Liver (tissue), 9 donors: Measurements from ENCODE around the gene SPTLC3. TPM values are rescaled to one million over a fixed set of nuclear protein-coding genes. Genes with fewer than 3 reads are reported as not detected.

Experiments
- DNase-seq: peaks from one replicate; pipeline ENCODE4 v3.0.0-alpha.2; 2017; ENCODE audit warnings: low spot score
- H3K27ac ChIP-seq, 2 donors: one replicate each; pipeline ENCODE4 v1.7.0; 2013; ENCODE audit warnings: inconsistent platforms in 2 of 2, low read length in 2 of 2, control low read depth in 1 of 2, low read depth in 1 of 2, mild to moderate bottlenecking in 1 of 2
- H3K27me3 ChIP-seq, 4 donors: one replicate each; pipeline versions ENCODE4 v1.6.1 to v1.7.0; 2013; ENCODE audit warnings: low read length in 3 of 4, inconsistent platforms in 1 of 4, mild to moderate bottlenecking in 1 of 4, moderate library complexity in 1 of 4; ENCODE audit not compliant: control insufficient read depth in 4 of 4, insufficient read depth in 4 of 4
- H3K36me3 ChIP-seq, 4 donors: one replicate each; pipeline versions ENCODE4 v1.6.1 to v1.7.0; 2013; ENCODE audit warnings: low read length in 3 of 4, mild to moderate bottlenecking in 3 of 4, low read depth in 1 of 4, moderate library complexity in 1 of 4; ENCODE audit not compliant: control insufficient read depth in 4 of 4, insufficient read depth in 3 of 4
- H3K4me1 ChIP-seq, 4 donors: one replicate each; pipeline versions ENCODE4 v1.6.1 to v1.7.0; 2013; ENCODE audit warnings: low read length in 3 of 4, mild to moderate bottlenecking in 3 of 4, moderate library complexity in 1 of 4; ENCODE audit not compliant: control insufficient read depth in 4 of 4, insufficient read depth in 4 of 4
- H3K4me3 ChIP-seq, 3 donors: one replicate each; pipeline versions ENCODE4 v1.6.1 to v1.7.0; 2013; ENCODE audit warnings: low read length in 3 of 3, control low read depth in 1 of 3, low read depth in 1 of 3, mild to moderate bottlenecking in 1 of 3
- H3K9ac ChIP-seq, 2 donors: one replicate each; pipeline ENCODE4 v1.7.0; 2013; ENCODE audit warnings: low read length in 2 of 2, mild to moderate bottlenecking in 2 of 2, moderate library complexity in 2 of 2, control low read depth in 1 of 2, low read depth in 1 of 2
- H3K9me3 ChIP-seq, 4 donors: one replicate each; pipeline versions ENCODE4 v1.6.1 to v1.7.0; 2013; ENCODE audit warnings: low read length in 3 of 4; ENCODE audit not compliant: control insufficient read depth in 4 of 4
- EGR1 ChIP-seq, 2 donors: IDR thresholded peaks; 2 replicates each; pipeline ENCODE4 v1.6.1; 2016 to 2018; ENCODE audit warnings: antibody characterized with exemption in 2 of 2, low read depth in 2 of 2
- FOXA1 ChIP-seq: IDR thresholded peaks from 2 replicates; pipeline ENCODE4 v1.6.1; 2016; ENCODE audit warnings: antibody characterized with exemption
- GABPA ChIP-seq, 2 donors: IDR thresholded peaks in 1 of 2; conservative IDR thresholded peaks in 1 of 2; 2 replicates each; pipeline ENCODE4 v1.6.1; 2016; ENCODE audit warnings: antibody characterized with exemption in 2 of 2, mild to moderate bottlenecking in 1 of 2, moderate library complexity in 1 of 2
- HNF4A ChIP-seq, 2 donors: conservative IDR thresholded peaks; 2 replicates each; pipeline ENCODE4 v1.6.1; 2016; ENCODE audit warnings: antibody characterized with exemption in 2 of 2, mild to moderate bottlenecking in 2 of 2
- HNF4G ChIP-seq: IDR thresholded peaks from 2 replicates; pipeline ENCODE4 v1.6.1; 2016; ENCODE audit warnings: antibody characterized with exemption
- JUND ChIP-seq, 2 donors: IDR thresholded peaks; 2 replicates each; pipeline ENCODE4 v1.6.1; 2016; ENCODE audit warnings: antibody characterized with exemption in 2 of 2
- MAX ChIP-seq: IDR thresholded peaks from 2 replicates; pipeline ENCODE4 v1.6.1; 2016; ENCODE audit warnings: antibody characterized with exemption
- NR2F2 ChIP-seq: IDR thresholded peaks from 2 replicates; pipeline ENCODE4 v1.6.1; 2016; ENCODE audit warnings: antibody characterized with exemption
- REST ChIP-seq: IDR thresholded peaks from 2 replicates; pipeline ENCODE4 v1.6.1; 2016; ENCODE audit warnings: antibody characterized with exemption, mild to moderate bottlenecking
- RXRA ChIP-seq, 2 donors: IDR thresholded peaks; 2 replicates each; pipeline ENCODE4 v1.6.1; 2017 to 2018; ENCODE audit warnings: antibody characterized with exemption in 2 of 2, mild to moderate bottlenecking in 1 of 2
- TAF1 ChIP-seq: conservative IDR thresholded peaks from 2 replicates; pipeline ENCODE4 v1.6.1; 2016; ENCODE audit warnings: antibody characterized with exemption, mild to moderate bottlenecking
- YY1 ChIP-seq: IDR thresholded peaks from 2 replicates; pipeline ENCODE4 v1.6.1; 2016; ENCODE audit warnings: antibody characterized with exemption, mild to moderate bottlenecking
- ZBTB33 ChIP-seq: IDR thresholded peaks from 2 replicates; pipeline ENCODE4 v1.6.1; 2016; ENCODE audit warnings: antibody characterized with exemption
- WGBS: extraction: QIAGEN DNeasy Blood & Tissue Kit; methylation state at CpG from one replicate; pipeline ENCODE4 v1.1.7; 2013; 5-methylcytosine and 5-hydroxymethylcytosine counted together
- polyA plus RNA-seq, 2 donors: library from polyadenylated mRNA; stranded (reverse) in 1 of 2; unstranded in 1 of 2; fragments of 200-250 nt in 1 of 2; fragments of >200 nt in 1 of 2; fragmentation: Nextera tagmentation in 1 of 2; extraction: Ambion mirVana in 1 of 2; gene quantifications; one replicate each; pipeline versions ENCODE4 v1.2.1 to v1.2.3, GENCODE V29; 2013 to 2015
- total RNA-seq, 2 donors: library from RNA; depleted of rRNA; stranded (reverse); fragments of >200 nt; gene quantifications; one replicate each; pipeline ENCODE4 v1.2.3, GENCODE V29; 2014
- TF ChIP-seq, protein P1 (sequence below): IDR thresholded peaks from 2 replicates; pipeline ENCODE4 v1.6.1; 2016; ENCODE audit warnings: antibody characterized with exemption
- TF ChIP-seq, protein P2 (sequence below): fragments of 150-350 bp; IDR thresholded peaks from 2 replicates; pipeline ENCODE4 v1.5.1; 2017; ENCODE audit warnings: improper control_type of control experiment, low read depth, low read length; ENCODE audit not compliant: missing input control
- donor health status: healthy.
- donor health status: healthy.
- donor health status: healthy.
- donor health status: healthy.
- donor health status: healthy.

The SPTLC3 gene
- total and polyA plus RNA-seq, 4 donors: 4.2 to 40.9 (median 20.4) TPM

DNA sequence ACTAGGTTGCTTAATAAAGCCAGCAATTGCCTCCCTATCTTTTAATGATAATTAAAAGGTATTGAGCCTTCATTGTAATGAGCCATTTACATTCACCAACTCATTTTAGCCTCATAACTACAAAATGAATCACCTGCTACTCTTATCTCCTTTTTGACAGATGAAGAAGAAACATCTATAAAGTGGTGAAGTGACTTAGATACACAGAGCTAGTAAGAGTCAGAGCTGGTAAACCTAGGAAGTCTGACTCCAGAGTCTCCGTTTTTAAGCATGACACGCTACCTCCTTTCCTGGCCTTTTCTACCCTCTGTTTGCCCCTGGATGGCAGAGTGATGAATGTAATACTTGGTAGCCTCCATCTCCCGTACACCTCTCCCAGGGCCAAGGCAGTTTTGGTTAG lies 93.5 kb downstream of the SPTLC3 start:
- DNase-seq: no peak
- no peaks in the 10 kb centered on the region for H3K9me3 ChIP-seq
- no peak for TF ChIP-seq FOXA1
- no peak for TF ChIP-seq HNF4G
- TF ChIP-seq REST: no peak
- TF ChIP-seq, protein P1, sequence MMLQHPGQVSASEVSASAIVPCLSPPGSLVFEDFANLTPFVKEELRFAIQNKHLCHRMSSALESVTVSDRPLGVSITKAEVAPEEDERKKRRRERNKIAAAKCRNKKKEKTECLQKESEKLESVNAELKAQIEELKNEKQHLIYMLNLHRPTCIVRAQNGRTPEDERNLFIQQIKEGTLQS: no peak
- TF ChIP-seq NR2F2: no peak
- no peak for TF ChIP-seq GABPA (IDR thresholded peaks at IDR 0.05 in 1 of 2, conservative IDR thresholded peaks at IDR 0.05 in 1 of 2)
- no peak for TF ChIP-seq YY1
- no peak for TF ChIP-seq MAX
- no peak for TF ChIP-seq ZBTB33
- TF ChIP-seq TAF1: no peak
- TF ChIP-seq, protein P2, sequence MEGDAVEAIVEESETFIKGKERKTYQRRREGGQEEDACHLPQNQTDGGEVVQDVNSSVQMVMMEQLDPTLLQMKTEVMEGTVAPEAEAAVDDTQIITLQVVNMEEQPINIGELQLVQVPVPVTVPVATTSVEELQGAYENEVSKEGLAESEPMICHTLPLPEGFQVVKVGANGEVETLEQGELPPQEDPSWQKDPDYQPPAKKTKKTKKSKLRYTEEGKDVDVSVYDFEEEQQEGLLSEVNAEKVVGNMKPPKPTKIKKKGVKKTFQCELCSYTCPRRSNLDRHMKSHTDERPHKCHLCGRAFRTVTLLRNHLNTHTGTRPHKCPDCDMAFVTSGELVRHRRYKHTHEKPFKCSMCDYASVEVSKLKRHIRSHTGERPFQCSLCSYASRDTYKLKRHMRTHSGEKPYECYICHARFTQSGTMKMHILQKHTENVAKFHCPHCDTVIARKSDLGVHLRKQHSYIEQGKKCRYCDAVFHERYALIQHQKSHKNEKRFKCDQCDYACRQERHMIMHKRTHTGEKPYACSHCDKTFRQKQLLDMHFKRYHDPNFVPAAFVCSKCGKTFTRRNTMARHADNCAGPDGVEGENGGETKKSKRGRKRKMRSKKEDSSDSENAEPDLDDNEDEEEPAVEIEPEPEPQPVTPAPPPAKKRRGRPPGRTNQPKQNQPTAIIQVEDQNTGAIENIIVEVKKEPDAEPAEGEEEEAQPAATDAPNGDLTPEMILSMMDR: no peak
- TF ChIP-seq RXRA (IDR thresholded peaks at IDR 0.05): no peak
- TF ChIP-seq HNF4A (conservative IDR thresholded peaks at IDR 0.05): no peak
- peaks cover 0 to 6% (median 3%) of the 10 kb centered on the region in 4 donors for H3K4me1 ChIP-seq
- no peaks in the 10 kb centered on the region for H3K36me3 ChIP-seq
- H3K27ac ChIP-seq: no peak overlapping the region
- H3K9ac ChIP-seq: no peak overlapping the region
- no peak overlapping the region for H3K4me3 ChIP-seq
- no peaks in the 10 kb centered on the region for H3K27me3 ChIP-seq
- 91% methylated on average over 3 of the region's 3 CpGs for WGBS

- Histone ChIP-seq H3K4me3 (no peak overlapping the region), H3K27me3 (no peaks in the 10 kb centered on the region), H3K9me3 (no peaks in the 10 kb centered on the region), H3K9ac (no peak overlapping the region), H3K27ac (no peak overlapping the region), H3K36me3 (no peaks in the 10 kb centered on the region), H3K4me1 (peaks cover 0 to 6% (median 3%) of the 10 kb centered on the region in 4 donors)
- no peak for DNase-seq
- TF ChIP-seq FOXA1 (no peak), JUND (IDR thresholded peaks at IDR 0.05) (no peak), EGR1 (IDR thresholded peaks at IDR 0.05; ENCODE audit: low read depth in 2 of 2) (no peak)
- WGBS: 62% methylated on average over 1 of the region's 1 CpG
Observed at GRCh38 chr20:13102694-13103093, 93.9 kb downstream of the SPTLC3 start.
